C4-2B (cell line): Measurements from ENCODE around the gene SAG.

Experiments used
- H3K27ac ChIP-seq: fragments of 450-650 bp; 2 replicates; pipeline ENCODE4 v1.5.1; 2017
- ZFX ChIP-seq: fragments of 450-650 bp; IDR thresholded peaks from 2 replicates; pipeline ENCODE4 v1.6.1; 2017
- TF ChIP-seq, protein P1 (sequence below): fragments of 450-650 bp; conservative IDR thresholded peaks from 2 replicates; pipeline ENCODE4 v1.5.1; 2017; ENCODE audit warnings: mild to moderate bottlenecking

The SAG gene

DNA sequence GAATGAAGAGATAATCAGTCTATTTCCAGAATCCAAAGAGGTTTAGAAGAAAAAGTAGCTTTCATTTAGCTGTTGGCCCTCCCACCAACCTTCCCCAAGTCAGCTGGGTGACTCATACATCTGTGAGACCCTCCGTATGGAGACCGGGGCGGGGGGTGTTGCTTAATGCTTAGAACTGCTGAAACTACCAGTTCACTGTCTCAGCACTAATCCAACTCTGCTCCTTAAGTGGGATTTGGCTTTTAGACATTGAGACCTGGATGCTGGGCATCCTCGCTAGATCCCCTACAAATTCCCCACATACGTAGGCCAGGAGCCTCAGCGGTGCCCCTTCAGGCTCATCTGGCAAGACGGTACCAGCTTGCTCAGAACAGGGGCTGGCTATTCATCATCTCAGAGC is at the start of gene SAG:
SAG (plus strand) TSS at position 252 of the 400 bp plus-strand sequence. CDS start 1,374 bp downstream, outside the sequence.
- no peak within 1 kb of the TSS for H3K27ac ChIP-seq
- TF ChIP-seq, protein P1, sequence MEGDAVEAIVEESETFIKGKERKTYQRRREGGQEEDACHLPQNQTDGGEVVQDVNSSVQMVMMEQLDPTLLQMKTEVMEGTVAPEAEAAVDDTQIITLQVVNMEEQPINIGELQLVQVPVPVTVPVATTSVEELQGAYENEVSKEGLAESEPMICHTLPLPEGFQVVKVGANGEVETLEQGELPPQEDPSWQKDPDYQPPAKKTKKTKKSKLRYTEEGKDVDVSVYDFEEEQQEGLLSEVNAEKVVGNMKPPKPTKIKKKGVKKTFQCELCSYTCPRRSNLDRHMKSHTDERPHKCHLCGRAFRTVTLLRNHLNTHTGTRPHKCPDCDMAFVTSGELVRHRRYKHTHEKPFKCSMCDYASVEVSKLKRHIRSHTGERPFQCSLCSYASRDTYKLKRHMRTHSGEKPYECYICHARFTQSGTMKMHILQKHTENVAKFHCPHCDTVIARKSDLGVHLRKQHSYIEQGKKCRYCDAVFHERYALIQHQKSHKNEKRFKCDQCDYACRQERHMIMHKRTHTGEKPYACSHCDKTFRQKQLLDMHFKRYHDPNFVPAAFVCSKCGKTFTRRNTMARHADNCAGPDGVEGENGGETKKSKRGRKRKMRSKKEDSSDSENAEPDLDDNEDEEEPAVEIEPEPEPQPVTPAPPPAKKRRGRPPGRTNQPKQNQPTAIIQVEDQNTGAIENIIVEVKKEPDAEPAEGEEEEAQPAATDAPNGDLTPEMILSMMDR = no peak
- no peak for TF ChIP-seq ZFX

DNA sequence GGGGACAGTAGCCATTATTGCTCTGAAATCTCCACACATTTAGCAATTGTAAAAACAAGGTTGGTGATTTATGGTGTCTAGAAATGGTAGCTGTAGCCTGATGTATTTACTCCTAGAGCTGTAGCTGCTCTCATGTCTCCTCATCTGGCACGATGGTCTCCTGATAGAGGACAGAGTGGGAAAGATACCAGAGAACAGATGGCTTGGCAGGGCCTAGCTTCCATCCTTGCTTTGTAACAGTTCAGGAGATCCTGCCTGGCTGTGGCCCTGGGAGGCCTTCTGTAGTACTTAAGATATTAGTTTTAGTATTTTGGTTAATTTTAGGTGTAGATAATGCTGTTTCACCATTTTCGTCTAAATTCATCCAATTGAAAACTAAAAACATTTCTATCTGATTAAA is 49.4 kb upstream of the SAG start:
- TF ChIP-seq, protein P1 = no peak
- no peak for TF ChIP-seq ZFX
- no peak overlapping the region for H3K27ac ChIP-seq

DNA sequence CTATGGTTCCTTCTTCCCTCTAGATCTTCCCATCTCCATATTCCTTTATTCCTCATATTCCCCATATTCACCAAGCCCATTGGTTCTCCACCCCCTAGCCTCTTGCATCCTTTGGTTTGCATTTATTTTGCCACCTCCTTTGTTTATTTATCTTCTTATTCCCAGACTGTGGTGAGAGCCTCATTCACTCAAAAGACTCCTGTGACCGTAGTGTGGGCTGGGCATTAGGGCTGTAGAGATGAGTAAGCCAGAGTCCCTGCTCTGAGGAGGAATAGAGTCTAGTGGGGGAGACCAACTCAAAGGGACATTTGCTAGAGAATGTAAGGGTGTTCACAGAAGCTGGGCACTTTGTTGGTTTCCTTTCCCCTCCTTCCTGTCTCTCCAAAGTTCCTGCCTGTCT is 47.9 kb upstream of the SAG start:
- TF ChIP-seq, protein P1 = no peak
- TF ChIP-seq ZFX = no peak
- no peak overlapping the region for H3K27ac ChIP-seq

DNA sequence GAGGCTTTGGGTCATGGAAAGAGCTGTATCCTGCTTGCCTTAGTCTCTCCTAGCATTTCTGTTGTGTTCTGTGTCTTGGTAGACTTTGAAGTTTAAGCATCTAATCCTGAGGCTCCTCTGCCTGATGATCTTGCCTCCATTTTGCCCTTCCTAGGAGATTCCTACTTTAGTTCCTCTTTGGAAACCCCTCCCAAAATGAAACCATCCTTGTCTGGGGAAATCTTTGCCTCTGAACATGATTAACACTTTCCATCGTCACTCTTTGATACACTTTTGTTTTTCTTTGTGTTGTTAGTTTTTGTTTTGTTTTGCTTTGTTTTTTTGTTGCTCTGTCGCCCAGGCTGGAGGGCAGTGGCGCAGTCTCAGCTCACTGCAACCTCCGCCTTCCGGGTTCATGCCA is 47.0 kb upstream of the SAG start:
- TF ChIP-seq, protein P1 = no peak
- no peak for TF ChIP-seq ZFX
- H3K27ac ChIP-seq = no peak overlapping the region

DNA sequence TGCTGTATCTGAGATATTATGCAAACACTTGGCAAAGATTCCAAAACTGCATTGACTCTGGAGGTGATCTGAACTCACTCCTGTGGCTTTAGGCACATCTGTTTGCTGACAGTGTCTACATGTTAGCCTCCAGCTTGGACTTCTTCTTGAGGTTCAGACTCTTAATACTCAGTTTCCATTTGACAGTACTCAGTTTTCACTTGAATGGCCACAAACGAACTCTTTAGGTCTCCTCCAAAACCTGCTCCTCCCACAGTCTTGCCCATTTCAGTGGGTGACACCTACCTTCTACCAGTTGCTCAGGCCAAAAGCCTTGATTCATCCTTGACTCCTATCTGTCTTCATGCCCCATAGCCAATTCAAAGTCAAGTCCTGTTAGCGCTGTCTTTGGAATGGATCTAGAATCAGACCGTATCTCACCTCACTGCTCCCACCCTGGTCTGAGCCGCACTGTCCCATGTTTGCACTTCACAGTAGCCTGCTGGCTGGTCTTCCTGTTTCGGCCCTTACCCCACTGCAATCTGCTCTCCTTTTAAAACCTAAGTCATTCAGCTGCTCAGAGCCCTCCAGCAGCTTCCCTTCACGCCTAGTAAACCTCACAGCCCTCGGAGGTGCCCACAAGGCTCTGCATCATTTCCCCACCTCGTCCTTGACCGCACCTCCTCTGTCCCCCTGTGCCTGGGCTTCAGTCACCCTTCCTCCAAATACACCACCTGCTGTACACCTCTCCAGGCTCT is 45.6 kb upstream of the SAG start:
- TF ChIP-seq ZFX = no peak
- TF ChIP-seq, protein P1 = no peak
- H3K27ac ChIP-seq = no peak overlapping the region

DNA sequence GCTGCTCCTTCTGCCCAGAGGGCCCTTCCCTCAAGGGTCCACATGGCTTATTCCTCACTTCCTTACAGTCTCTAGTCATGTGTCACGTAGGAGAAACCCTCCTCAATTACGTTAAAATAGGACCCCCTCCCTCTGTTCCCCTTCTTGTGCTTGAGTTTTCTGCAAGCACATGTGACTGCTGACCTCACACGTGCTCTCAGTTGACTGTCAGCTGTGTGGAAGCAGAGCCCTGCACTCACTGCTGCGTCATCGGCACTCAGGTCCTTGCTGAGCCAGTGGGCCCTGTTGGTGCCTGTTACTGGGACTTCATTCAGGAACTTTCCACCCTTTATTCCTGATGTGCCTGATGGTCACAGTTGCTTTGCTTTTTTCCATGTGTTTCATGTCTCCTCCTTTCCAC is 45.1 kb upstream of the SAG start:
- no peak for TF ChIP-seq ZFX
- TF ChIP-seq, protein P1 = no peak
- H3K27ac ChIP-seq = no peak overlapping the region

DNA sequence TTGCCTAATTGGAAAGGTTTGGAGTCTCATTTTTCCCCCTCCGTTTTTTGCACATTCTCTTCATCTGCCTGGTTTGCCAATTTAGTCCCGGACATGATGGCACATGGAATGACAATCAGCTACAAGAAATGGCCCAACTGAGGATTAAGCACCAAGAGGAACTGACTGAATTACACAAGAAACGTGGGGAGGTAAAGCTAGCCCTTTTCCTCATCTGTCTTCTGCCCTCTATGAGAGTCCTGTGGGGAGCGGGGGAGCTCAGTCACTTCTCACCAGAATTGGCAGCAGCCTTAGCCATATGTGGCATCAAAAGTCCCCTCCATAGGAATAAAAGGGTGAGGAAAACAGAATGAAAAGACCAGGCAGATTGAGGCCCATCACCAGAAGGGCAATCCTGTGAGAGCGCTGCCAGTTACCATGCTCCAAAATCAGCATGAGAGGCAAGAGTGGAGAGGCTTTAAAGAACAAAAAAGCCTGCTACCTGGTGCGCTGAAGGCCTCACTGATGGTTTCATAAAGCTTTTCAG is 44.5 kb upstream of the SAG start:
- H3K27ac ChIP-seq = no peak overlapping the region
- TF ChIP-seq, protein P1 = no peak
- no peak for TF ChIP-seq ZFX
